Cardiac muscle cell (in vitro differentiated cells and primary cell): ENCODE results near the gene GDAP2. TPM values are rescaled to one million over a fixed set of nuclear protein-coding genes. Genes with fewer than 3 reads are reported as not detected.
"Not testable (repeated sequence)": the region's sequence is repeated elsewhere in the genome, so short reads cannot be mapped to it uniquely, and the experiment has no call there.

Experiments used
- DNase-seq, 2 donors: peaks; one replicate each; pipeline versions ENCODE4 v3.0.0 to v3.0.0-alpha.2; 2010 to 2017; ENCODE audit warnings: low read depth in 1 of 2, low spot score in 1 of 2
- H3K27ac ChIP-seq: fragments of 200-600 bp; sonication (generic); 2 replicates; pipeline ENCODE4 v1.5.1; 2016
- H3K27me3 ChIP-seq: fragments of 200-600 bp; sonication (generic); 2 replicates; pipeline ENCODE4 v1.6.0; 2016; ENCODE audit warnings: control low read depth
- H3K36me3 ChIP-seq: fragments of 200-600 bp; sonication (generic); 2 replicates; pipeline ENCODE4 v1.5.1; 2016; ENCODE audit warnings: control low read depth
- H3K4me1 ChIP-seq: fragments of 200-600 bp; sonication (generic); 2 replicates; pipeline ENCODE4 v1.8.1; 2017; ENCODE audit warnings: low read depth, mild to moderate bottlenecking, mixed run types
- H3K4me3 ChIP-seq: fragments of 200-600 bp; sonication (generic); 2 replicates; pipeline ENCODE4 v1.5.1; 2016; ENCODE audit warnings: mild to moderate bottlenecking
- H3K9me3 ChIP-seq: fragments of 200-600 bp; sonication (generic); 2 replicates; pipeline ENCODE4 v1.5.1; 2017; ENCODE audit warnings: low read depth, mild to moderate bottlenecking, control low read depth
- polyA plus RNA-seq: library from polyadenylated mRNA; unstranded; fragments of >200 nt; fragmentation: Nextera tagmentation; extraction: Ambion mirVana; gene quantifications from 2 replicates; pipeline ENCODE4 v1.2.1, GENCODE V29; 2016
- total RNA-seq: library from RNA; depleted of rRNA; stranded (reverse); fragments of >200 nt; gene quantifications from 2 replicates; pipeline ENCODE4 v1.2.3, GENCODE V29; 2016
- TF ChIP-seq, protein P1 (sequence below): IDR thresholded peaks from 2 replicates; pipeline ENCODE4 v1.5.1; 2012; ENCODE audit warnings: low read depth, mild to moderate bottlenecking, low read length

The GDAP2 gene
- total and polyA plus RNA-seq, 2 experiments from 2014 or later: 9.1 to 16.5 TPM

DNA sequence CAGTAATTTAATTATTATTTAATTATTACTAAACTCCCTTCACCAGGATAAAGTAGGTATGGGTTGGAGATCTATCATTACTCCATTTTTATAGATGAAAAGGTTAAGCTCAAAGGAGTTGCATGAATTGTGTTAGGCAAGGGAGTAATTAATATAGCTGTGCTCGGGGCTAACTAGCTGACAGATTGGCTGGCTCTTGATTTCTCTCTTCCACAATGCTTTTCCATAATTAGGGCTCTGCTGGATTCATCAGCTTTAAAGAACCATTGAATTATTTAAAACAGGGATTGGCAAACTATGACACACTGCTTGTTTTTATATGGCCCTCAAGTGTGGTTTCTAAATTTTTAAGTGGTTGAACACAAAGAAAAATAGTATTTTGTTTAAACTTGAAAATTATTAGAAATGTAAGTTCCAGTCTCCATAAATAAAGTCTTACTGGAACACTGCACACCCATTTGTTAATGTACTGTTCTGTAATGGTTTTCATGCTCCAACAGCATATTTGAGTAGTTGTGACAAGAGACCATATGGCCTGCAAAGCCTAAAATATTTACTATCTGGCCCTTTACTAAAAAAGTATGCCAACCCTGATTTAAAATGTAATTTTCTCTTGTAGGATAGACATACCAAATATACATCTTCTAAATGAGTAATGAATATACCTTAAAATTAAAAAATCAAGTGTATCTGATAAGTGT, 76.4 kb downstream of the GDAP2 start:
- no peak overlapping the region for H3K4me3 ChIP-seq
- no peaks in the 10 kb centered on the region for H3K27me3 ChIP-seq
- H3K4me1 ChIP-seq: peaks cover 7% of the 10 kb centered on the region
- TF ChIP-seq, protein P1, sequence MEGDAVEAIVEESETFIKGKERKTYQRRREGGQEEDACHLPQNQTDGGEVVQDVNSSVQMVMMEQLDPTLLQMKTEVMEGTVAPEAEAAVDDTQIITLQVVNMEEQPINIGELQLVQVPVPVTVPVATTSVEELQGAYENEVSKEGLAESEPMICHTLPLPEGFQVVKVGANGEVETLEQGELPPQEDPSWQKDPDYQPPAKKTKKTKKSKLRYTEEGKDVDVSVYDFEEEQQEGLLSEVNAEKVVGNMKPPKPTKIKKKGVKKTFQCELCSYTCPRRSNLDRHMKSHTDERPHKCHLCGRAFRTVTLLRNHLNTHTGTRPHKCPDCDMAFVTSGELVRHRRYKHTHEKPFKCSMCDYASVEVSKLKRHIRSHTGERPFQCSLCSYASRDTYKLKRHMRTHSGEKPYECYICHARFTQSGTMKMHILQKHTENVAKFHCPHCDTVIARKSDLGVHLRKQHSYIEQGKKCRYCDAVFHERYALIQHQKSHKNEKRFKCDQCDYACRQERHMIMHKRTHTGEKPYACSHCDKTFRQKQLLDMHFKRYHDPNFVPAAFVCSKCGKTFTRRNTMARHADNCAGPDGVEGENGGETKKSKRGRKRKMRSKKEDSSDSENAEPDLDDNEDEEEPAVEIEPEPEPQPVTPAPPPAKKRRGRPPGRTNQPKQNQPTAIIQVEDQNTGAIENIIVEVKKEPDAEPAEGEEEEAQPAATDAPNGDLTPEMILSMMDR: no peak
- H3K27ac ChIP-seq: no peak overlapping the region
- H3K9me3 ChIP-seq: no peaks in the 10 kb centered on the region
- H3K36me3 ChIP-seq: no peaks in the 10 kb centered on the region
- no peak for DNase-seq

DNA sequence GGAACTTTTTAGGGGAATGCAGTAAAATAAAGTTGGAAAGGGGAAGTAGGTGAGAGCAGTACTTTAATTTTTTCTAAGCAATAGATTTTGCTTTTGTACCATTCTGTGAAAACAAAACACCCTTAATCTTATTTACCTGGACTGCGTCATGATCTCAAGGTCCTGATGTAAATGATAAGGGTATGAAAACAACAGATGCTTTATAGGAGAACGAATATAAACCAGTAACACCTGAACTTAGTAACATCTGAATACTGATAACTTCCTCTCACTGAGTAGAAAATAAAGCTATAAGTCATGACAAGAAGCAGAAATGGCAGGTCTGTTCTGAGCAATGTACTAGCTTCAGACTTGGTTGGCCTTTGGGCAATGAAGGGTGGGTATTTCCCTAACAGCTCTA, 77.7 kb downstream of the GDAP2 start:
- DNase-seq: no peak
- Histone ChIP-seq H3K4me3 (no peak overlapping the region), H3K27me3 (no peaks in the 10 kb centered on the region), H3K4me1 (no peaks in the 10 kb centered on the region), H3K27ac (no peak overlapping the region), H3K9me3 (no peaks in the 10 kb centered on the region), H3K36me3 (no peaks in the 10 kb centered on the region)
- TF ChIP-seq, protein P1: no peak

DNA sequence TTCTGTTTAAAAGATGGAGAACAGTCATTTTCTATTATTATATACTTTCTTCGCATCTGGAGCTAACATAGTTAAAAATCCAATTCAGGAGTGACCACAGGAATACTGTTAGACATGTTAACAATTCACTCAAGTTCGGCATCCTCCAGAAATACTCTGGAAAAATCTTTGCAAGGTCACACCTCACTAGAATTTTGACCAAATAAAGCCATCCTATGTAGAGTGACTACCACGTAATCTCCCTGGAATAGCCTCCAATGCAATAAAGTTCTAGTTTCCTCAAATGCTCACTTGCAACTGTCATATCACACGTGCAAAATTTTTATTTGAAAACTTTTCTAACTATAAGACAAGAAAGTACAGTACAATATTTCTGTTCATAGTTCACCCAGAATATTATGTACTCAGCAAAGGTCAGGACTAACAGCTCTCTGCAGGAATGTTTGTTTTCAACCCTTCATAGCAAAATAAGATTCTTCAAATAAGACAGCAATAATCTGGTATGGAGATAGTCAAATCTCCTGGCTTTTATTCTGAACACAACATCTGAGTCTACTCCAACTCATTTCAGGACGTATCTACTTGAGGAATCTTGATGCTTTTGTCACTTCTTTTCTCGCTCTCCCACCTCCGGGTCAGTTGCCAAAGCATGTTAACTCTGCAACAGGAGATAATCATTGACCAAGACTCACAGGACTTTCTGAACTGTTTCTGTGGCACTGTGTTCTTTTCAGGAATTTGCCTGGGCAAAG, 82.6 kb downstream of the GDAP2 start:
- Histone ChIP-seq H3K27ac (no peak overlapping the region), H3K4me3 (no peak overlapping the region), H3K36me3 (no peaks in the 10 kb centered on the region), H3K9me3 (no peaks in the 10 kb centered on the region), H3K27me3 (no peaks in the 10 kb centered on the region), H3K4me1 (no peaks in the 10 kb centered on the region)
- DNase-seq: no peak
- TF ChIP-seq, protein P1: no peak

DNA sequence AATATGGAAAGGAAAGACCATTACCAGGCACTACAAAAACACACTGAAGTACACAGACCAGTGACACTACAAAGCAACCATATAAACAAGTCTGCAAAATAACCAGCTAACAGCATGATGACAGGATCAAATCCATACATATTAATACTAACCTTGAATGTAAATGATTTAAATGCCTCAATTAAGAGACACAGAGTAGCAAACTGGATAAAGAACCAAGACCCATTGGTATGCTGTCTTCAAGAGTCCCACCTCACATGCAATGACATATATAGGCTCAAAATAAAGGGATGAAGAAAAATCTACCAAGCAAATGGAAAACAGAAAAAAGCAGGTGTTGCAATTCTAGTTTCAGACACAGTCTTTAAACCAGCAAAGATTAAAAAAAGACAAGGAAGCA, 84.9 kb downstream of the GDAP2 start:
- not testable (repeated sequence) for H3K9me3 ChIP-seq, H3K4me1 ChIP-seq, H3K27me3 ChIP-seq, H3K27ac ChIP-seq, H3K36me3 ChIP-seq, DNase-seq, H3K4me3 ChIP-seq

DNA sequence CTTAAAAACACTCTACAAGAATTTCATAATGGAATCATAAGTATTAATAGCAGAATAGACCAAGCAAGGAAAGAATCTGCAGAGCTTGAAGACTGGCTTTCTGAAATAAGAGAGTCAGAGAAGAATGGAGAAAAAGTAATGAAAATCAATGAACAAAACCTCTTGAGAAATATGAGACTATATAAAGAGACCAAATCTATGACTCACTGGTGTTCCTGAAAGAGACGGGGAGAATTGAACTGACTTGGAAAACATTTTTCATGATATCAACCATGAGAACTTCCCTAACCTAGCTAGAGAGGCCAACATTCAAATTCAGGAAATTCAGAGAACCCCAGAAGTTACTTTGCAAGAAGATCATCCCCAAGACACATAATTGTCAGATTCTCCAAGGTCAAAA, 85.6 kb downstream of the GDAP2 start:
- Histone ChIP-seq H3K9me3 (no peaks in the 10 kb centered on the region), H3K27me3 (no peaks in the 10 kb centered on the region), H3K4me1 (no peaks in the 10 kb centered on the region), H3K36me3 (no peaks in the 10 kb centered on the region), H3K4me3 (no peak overlapping the region), H3K27ac (no peak overlapping the region)
- DNase-seq: no peak
- TF ChIP-seq, protein P1: no peak
